PC-9 (cell line): Measurements from ENCODE around the gene RNF169.

ENCODE experiments used
- EZH2 ChIP-seq: fragments of 200-600 bp; sonication (generic); IDR thresholded peaks from 2 replicates; pipeline ENCODE4 v1.8.0; 2017; ENCODE audit warnings: antibody characterized with exemption, low read depth
- TF ChIP-seq, protein P1 (sequence below): fragments of 200-600 bp; sonication (generic); conservative IDR thresholded peaks from 2 replicates; pipeline ENCODE4 v1.6.1; 2017; ENCODE audit warnings: mixed run types, antibody characterized with exemption, mild to moderate bottlenecking, moderate library complexity

DNA sequence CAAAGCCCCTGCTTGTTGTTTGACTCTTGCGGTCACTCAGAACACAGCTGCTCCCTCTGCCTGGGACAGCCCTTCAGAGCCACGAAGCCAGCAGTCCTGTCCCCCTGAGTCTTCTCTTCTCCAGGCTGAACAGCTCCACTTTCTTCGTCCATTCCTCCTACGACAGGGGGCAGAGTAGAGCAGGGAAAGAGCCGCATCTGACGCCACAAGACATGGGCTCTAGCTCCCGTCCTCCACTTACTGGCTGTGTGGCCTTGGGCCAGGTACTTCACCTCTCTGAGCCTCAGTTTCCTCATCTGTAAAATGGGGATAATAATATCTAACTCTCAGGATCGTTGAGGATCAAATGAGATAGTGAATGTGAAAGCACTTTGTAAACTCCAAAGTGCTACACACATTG is 47.3 kb upstream of the RNF169 start:
- TF ChIP-seq, protein P1, sequence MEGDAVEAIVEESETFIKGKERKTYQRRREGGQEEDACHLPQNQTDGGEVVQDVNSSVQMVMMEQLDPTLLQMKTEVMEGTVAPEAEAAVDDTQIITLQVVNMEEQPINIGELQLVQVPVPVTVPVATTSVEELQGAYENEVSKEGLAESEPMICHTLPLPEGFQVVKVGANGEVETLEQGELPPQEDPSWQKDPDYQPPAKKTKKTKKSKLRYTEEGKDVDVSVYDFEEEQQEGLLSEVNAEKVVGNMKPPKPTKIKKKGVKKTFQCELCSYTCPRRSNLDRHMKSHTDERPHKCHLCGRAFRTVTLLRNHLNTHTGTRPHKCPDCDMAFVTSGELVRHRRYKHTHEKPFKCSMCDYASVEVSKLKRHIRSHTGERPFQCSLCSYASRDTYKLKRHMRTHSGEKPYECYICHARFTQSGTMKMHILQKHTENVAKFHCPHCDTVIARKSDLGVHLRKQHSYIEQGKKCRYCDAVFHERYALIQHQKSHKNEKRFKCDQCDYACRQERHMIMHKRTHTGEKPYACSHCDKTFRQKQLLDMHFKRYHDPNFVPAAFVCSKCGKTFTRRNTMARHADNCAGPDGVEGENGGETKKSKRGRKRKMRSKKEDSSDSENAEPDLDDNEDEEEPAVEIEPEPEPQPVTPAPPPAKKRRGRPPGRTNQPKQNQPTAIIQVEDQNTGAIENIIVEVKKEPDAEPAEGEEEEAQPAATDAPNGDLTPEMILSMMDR, result no peak
- TF ChIP-seq EZH2, result no peak
